GM21717 (cell line): ENCODE measurements around the gene ILK.
A peak's percentile ranks its signal among the peaks of the same experiment; 100 is the strongest.

ENCODE experiments used
- ATAC-seq: cut with Tn5 transposase; IDR thresholded peaks from one replicate; pipeline ENCODE4 v1.9.1; 2021; ENCODE audit warnings: mild to moderate bottlenecking, moderate library complexity; ENCODE audit not compliant: unreplicated experiment

Gene ILK

GRCh38 chr11:6603287-6604080 is at the start of gene ILK, which contains the start of gene RRP8:
Gene ILK, plus strand, starts transcription at chr11:6603774. Its CDS starts 498 bp downstream, at chr11:6604272.
Gene RRP8, minus strand, starts transcription at chr11:6603616. Its CDS starts 114 bp downstream, at chr11:6603502.
- ATAC-seq = peak; percentile 77

- ATAC-seq = no peak
Measured at GRCh38 chr11:6554828-6555706, 48.5 kb upstream of the ILK start.

GRCh38 chr11:6556139-6556949 is 47.2 kb upstream of the ILK start:
- no peak for ATAC-seq

- ATAC-seq = no peak
Measured at GRCh38 chr11:6557063-6557462, 46.5 kb upstream of the ILK start.

- no peak for ATAC-seq
Measured at GRCh38 chr11:6557761-6558674, 45.6 kb upstream of the ILK start.

- no peak for ATAC-seq
Measured at GRCh38 chr11:6559369-6559768, 44.2 kb upstream of the ILK start.

GRCh38 chr11:6561288-6561687 is 42.3 kb upstream of the ILK start:
- ATAC-seq = no peak

- ATAC-seq = no peak
Measured at GRCh38 chr11:6563121-6563619, 40.4 kb upstream of the ILK start.

GRCh38 chr11:6563667-6564066 is 39.9 kb upstream of the ILK start:
- ATAC-seq = no peak

GRCh38 chr11:6565325-6565724 is 38.2 kb upstream of the ILK start:
- no peak for ATAC-seq

- no peak for ATAC-seq
Measured at GRCh38 chr11:6565988-6566703, 37.4 kb upstream of the ILK start.

GRCh38 chr11:6566704-6567370 is 36.7 kb upstream of the ILK start:
- ATAC-seq = no peak

- no peak for ATAC-seq
Measured at GRCh38 chr11:6567371-6567745, 36.2 kb upstream of the ILK start.

GRCh38 chr11:6568191-6568918 is 35.2 kb upstream of the ILK start:
- ATAC-seq = no peak

- ATAC-seq = no peak
Measured at GRCh38 chr11:6569706-6570105, 33.9 kb upstream of the ILK start.

- no peak for ATAC-seq
Measured at GRCh38 chr11:6570691-6571427, 32.7 kb upstream of the ILK start.

GRCh38 chr11:6571434-6572008 is 32.1 kb upstream of the ILK start:
- no peak for ATAC-seq
